CD14-positive monocyte (primary cell): Measurements from ENCODE around the gene STK39. TPM values are rescaled to one million over a fixed set of nuclear protein-coding genes. Genes with fewer than 3 reads are reported as not detected.

Experiments used
- DNase-seq, 3 donors: peaks; one replicate each; pipeline ENCODE4 v3.0.0-alpha.2; 2011 to 2022
- H2AFZ ChIP-seq: 2 replicates; pipeline ENCODE4 v1.6.0; 2012; ENCODE audit warnings: mild to moderate bottlenecking, low read depth, low read length, inconsistent platforms; ENCODE audit not compliant: insufficient read depth, poor library complexity, severe bottlenecking
- H3K27ac ChIP-seq, 2 donors: 1 replicate in 1 of 2; 2 replicates in 1 of 2; pipeline ENCODE4 v1.5.1; 2012 to 2013; ENCODE audit warnings: low read length in 2 of 2, control low read depth in 1 of 2, inconsistent platforms in 1 of 2, low read depth in 1 of 2, mild to moderate bottlenecking in 1 of 2
- H3K27me3 ChIP-seq, 2 donors: one replicate each; pipeline versions ENCODE4 v1.6.0 to v1.6.1; 2011 to 2013; ENCODE audit warnings: low read length in 2 of 2; ENCODE audit not compliant: control insufficient read depth in 2 of 2, insufficient read depth in 2 of 2
- H3K36me3 ChIP-seq, 2 donors: replicated peaks in 1 of 2; 1 replicate in 1 of 2; 2 replicates in 1 of 2; pipeline versions ENCODE4 v1.5.1 to v1.6.1; 2012 to 2013; ENCODE audit warnings: low read length in 2 of 2, control low read depth in 1 of 2, inconsistent platforms in 1 of 2, mild to moderate bottlenecking in 1 of 2; ENCODE audit not compliant: insufficient read depth in 2 of 2, control insufficient read depth in 1 of 2
- H3K4me1 ChIP-seq, 2 donors: 1 replicate in 1 of 2; 2 replicates in 1 of 2; pipeline versions ENCODE4 v1.5.1 to v1.6.1; 2012 to 2013; ENCODE audit warnings: low read length in 2 of 2, control low read depth in 1 of 2, inconsistent platforms in 1 of 2, mild to moderate bottlenecking in 1 of 2, moderate library complexity in 1 of 2; ENCODE audit not compliant: insufficient read depth in 2 of 2, control insufficient read depth in 1 of 2
- H3K4me2 ChIP-seq: replicated peaks from 2 replicates; pipeline ENCODE3; 2012; ENCODE audit warnings: low read length, moderate library complexity, mild to moderate bottlenecking; ENCODE audit not compliant: poor library complexity, severe bottlenecking; ENCODE audit errors: extremely low read depth
- H3K4me3 ChIP-seq, 3 experiments: fragments of 200-600 bp in 1 of 3; sonication (generic) in 1 of 3; replicated peaks in 1 of 3; 1 replicate in 2 of 3; 2 replicates in 1 of 3; pipeline ENCODE4 v1.5.1; 2011 to 2013; ENCODE audit warnings: low read length in 3 of 3, mild to moderate bottlenecking in 3 of 3, control low read depth in 2 of 3, low read depth in 2 of 3, inconsistent platforms in 1 of 3, moderate library complexity in 1 of 3
- H3K79me2 ChIP-seq: 2 replicates; pipeline ENCODE4 v1.6.0; 2012; ENCODE audit warnings: mild to moderate bottlenecking, control low read depth, inconsistent platforms, low read length, moderate library complexity; ENCODE audit not compliant: insufficient read depth
- H3K9ac ChIP-seq: 2 replicates; pipeline ENCODE4 v1.6.0; 2017; ENCODE audit warnings: low read length, mild to moderate bottlenecking; ENCODE audit not compliant: insufficient read depth, poor library complexity, severe bottlenecking
- H3K9me3 ChIP-seq, 2 donors: replicated peaks in 1 of 2; 1 replicate in 1 of 2; 2 replicates in 1 of 2; pipeline versions ENCODE4 v1.5.1 to v1.6.1; 2012 to 2013; ENCODE audit warnings: low read length in 2 of 2, control low read depth in 1 of 2; ENCODE audit not compliant: control insufficient read depth in 1 of 2, insufficient read depth in 1 of 2
- H4K20me1 ChIP-seq: 2 replicates; pipeline ENCODE4 v1.6.0; 2012; ENCODE audit warnings: mild to moderate bottlenecking, low read length, control low read depth, moderate library complexity; ENCODE audit not compliant: insufficient read depth
- H3K27ac Mint-ChIP-seq, 7 donors: one replicate each; pipeline ENCODE4 v1.8.0; 2020; ENCODE audit warnings: mild to moderate bottlenecking in 7 of 7, mixed read lengths in 7 of 7, moderate library complexity in 6 of 7, inconsistent platforms in 2 of 7
- H3K27me3 Mint-ChIP-seq, 3 donors: one replicate each; pipeline ENCODE4 v1.8.0; 2021 to 2022; ENCODE audit warnings: low read depth in 3 of 3, mild to moderate bottlenecking in 3 of 3, mixed read lengths in 3 of 3, moderate library complexity in 3 of 3, inconsistent platforms in 1 of 3
- H3K36me3 Mint-ChIP-seq, 2 donors: one replicate each; pipeline ENCODE4 v1.8.0; 2020; ENCODE audit warnings: mixed read lengths in 2 of 2, inconsistent platforms in 1 of 2, mild to moderate bottlenecking in 1 of 2
- H3K4me1 Mint-ChIP-seq: one replicate; pipeline ENCODE4 v1.8.0; 2020; ENCODE audit warnings: mild to moderate bottlenecking, mixed read lengths
- H3K4me3 Mint-ChIP-seq, 2 donors: one replicate each; pipeline ENCODE4 v1.8.0; 2020; ENCODE audit warnings: mild to moderate bottlenecking in 2 of 2, mixed read lengths in 2 of 2, moderate library complexity in 1 of 2
- H3K9me3 Mint-ChIP-seq, 7 donors: one replicate each; pipeline ENCODE4 v1.8.0; 2020 to 2022; ENCODE audit warnings: mixed read lengths in 7 of 7, mild to moderate bottlenecking in 6 of 7, moderate library complexity in 6 of 7, inconsistent platforms in 2 of 7
- WGBS: methylation state at CpG from one replicate; pipeline ENCODE4 v1.1.5; 2013; ENCODE audit warnings: missing lambda C conversion rate; ENCODE audit not compliant: insufficient coverage; 5-methylcytosine and 5-hydroxymethylcytosine counted together
- intact Hi-C, 2 donors: fragments of 100-400 bp; cut with micrococcal nuclease; formaldehyde crosslinking; loops; one replicate each; pipeline versions ENCODE4 v1.15.0 to v1.15.1; 2023
- polyA plus RNA-seq, 3 donors: library from polyadenylated mRNA; depleted of rRNA in 1 of 3; unstranded in 2 of 3; stranded (reverse) in 1 of 3; fragments of 300-500 nt in 2 of 3; fragments of >200 nt in 1 of 3; fragmentation: Illumina TruSeq in 2 of 3; gene quantifications; 1 replicate in 2 of 3; 2 replicates in 1 of 3; pipeline ENCODE4 v1.2.3, GENCODE V29; 2012 to 2021
- TF ChIP-seq, protein P1 (sequence below): fragments of 200-600 bp; IDR thresholded peaks from one replicate; pipeline ENCODE4 v1.8.0; 2022; ENCODE audit warnings: antibody characterized with exemption, mild to moderate bottlenecking

Gene STK39
- polyA plus RNA-seq, 3 donors = 1.2 to 2.7 (median 2.6) TPM

DNA sequence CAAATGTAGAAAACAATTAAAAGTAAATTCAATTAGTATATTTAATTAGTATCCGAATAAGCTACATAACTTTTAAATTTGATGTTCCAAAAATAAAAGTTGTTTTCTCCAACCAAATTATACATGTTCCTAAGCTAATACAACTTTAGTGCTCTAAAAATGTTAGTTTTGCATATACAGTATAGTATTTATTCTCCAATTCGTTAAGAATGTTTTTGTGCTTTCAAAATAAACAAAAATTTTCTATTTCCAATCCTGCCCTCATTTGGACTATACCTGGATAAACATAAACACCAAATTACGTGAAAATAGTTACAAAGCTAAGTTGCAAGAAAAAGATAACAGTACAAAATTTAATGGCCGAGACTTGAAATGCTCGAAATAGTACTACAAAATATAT, 71.9 kb downstream of the STK39 start:
- Histone ChIP-seq H4K20me1 (peaks cover 4% of the 10 kb centered on the region), H3K79me2 (peaks cover 57% of the 10 kb centered on the region), H3K27ac (peak overlapping the region in 1 of 2 donors; percentile 68), H3K4me2 (no peak overlapping the region), H3K4me1 (peaks cover 27 to 32% of the 10 kb centered on the region in 2 donors), H3K9me3 (no peaks in the 10 kb centered on the region), H3K27me3 (no peaks in the 10 kb centered on the region), H3K36me3 (peaks cover 0 to 13% of the 10 kb centered on the region in 2 donors), H3K4me3 (no peak overlapping the region), H2AFZ (no peak overlapping the region), H3K9ac (no peak overlapping the region)
- DNase-seq = no peak
- TF ChIP-seq, protein P1, sequence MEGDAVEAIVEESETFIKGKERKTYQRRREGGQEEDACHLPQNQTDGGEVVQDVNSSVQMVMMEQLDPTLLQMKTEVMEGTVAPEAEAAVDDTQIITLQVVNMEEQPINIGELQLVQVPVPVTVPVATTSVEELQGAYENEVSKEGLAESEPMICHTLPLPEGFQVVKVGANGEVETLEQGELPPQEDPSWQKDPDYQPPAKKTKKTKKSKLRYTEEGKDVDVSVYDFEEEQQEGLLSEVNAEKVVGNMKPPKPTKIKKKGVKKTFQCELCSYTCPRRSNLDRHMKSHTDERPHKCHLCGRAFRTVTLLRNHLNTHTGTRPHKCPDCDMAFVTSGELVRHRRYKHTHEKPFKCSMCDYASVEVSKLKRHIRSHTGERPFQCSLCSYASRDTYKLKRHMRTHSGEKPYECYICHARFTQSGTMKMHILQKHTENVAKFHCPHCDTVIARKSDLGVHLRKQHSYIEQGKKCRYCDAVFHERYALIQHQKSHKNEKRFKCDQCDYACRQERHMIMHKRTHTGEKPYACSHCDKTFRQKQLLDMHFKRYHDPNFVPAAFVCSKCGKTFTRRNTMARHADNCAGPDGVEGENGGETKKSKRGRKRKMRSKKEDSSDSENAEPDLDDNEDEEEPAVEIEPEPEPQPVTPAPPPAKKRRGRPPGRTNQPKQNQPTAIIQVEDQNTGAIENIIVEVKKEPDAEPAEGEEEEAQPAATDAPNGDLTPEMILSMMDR = no peak
- Mint-ChIP-seq H3K27ac (no peak overlapping the region), H3K9me3 (no peaks in the 10 kb centered on the region), H3K27me3 (peaks cover 0 to 2% (median 0%) of the 10 kb centered on the region in 3 donors), H3K36me3 (peaks cover 10 to 15% of the 10 kb centered on the region in 2 donors), H3K4me3 (no peak overlapping the region), H3K4me1 (peaks cover 29% of the 10 kb centered on the region)
- intact Hi-C loops = no loop called here
- WGBS = no CpG with 5 or more reads among the region's 5 CpGs

DNA sequence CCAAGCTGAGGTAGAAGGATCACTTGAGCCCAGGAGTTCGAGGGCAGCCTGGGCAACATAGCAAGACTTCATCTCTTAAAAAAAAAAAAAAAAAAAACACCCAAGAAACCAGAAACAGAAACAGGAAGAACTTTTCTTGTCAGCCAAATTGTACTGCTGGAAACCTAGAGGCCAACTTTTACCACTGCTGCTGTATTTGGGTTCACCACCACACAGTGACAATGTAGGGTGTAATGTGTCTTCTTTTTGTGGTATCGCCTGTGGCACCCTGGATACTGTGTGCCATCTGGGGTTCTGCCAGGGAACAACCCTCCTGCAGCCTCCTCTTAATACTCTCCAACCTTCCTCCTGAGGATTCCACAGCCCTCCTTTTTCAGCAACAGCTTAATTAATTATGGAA, 72.6 kb downstream of the STK39 start:
- Histone ChIP-seq H3K9ac (peak overlapping the region; percentile 11), H3K4me3 (peak overlapping the region in 2 of 3 experiments; percentile 27 to 50), H3K36me3 (peaks cover 0 to 11% of the 10 kb centered on the region in 2 donors), H4K20me1 (peaks cover 9% of the 10 kb centered on the region), H3K27ac (peak overlapping the region; percentile 31 to 68), H3K9me3 (no peaks in the 10 kb centered on the region), H3K27me3 (no peaks in the 10 kb centered on the region), H3K4me2 (peak overlapping the region; percentile 38), H2AFZ (peak overlapping the region; percentile 51), H3K4me1 (peaks cover 32 to 39% of the 10 kb centered on the region in 2 donors), H3K79me2 (peaks cover 63% of the 10 kb centered on the region)
- peak; percentile 33 to 62 (median 39) for DNase-seq
- intact Hi-C loops = no loop called here
- Mint-ChIP-seq H3K4me3 (peak overlapping the region; percentile 56 to 65), H3K4me1 (peaks cover 36% of the 10 kb centered on the region), H3K27ac (peak overlapping the region; percentile 80 to 95 (median 87)), H3K36me3 (peaks cover 11 to 12% of the 10 kb centered on the region in 2 donors), H3K9me3 (no peaks in the 10 kb centered on the region), H3K27me3 (peaks cover 0 to 3% (median 0%) of the 10 kb centered on the region in 3 donors)
- TF ChIP-seq, protein P1 = peak; percentile 18
- WGBS = no CpG with 5 or more reads among the region's 2 CpGs
